GM19452 (cell line): ENCODE measurements around the gene TBC1D5.
"Not testable (repeated sequence)": the region's sequence is repeated elsewhere in the genome, so short reads cannot be mapped to it uniquely, and the experiment has no call there.

Source experiments
- ATAC-seq: cut with Tn5 transposase; IDR thresholded peaks from one replicate; pipeline ENCODE4 v1.9.1; 2021; ENCODE audit not compliant: unreplicated experiment

TBC1D5 gene

DNA sequence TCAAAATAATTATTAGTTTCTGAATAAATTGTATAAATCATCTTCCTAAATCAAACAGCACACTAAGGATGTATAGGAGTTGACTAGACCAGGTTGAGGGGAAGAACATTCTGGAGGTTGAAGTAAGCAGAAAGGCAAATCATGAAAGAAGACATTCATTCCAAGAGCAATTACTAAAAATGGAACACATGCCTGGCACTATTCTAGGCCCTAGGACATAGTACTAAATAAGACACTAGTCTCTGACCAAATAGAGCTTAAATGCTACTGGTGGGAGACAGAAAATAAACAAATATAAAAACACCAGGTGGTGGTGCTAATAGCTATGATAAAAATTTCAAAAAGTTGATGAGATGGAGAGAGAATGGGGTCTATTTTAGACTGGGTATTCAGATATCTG is 190.1 kb downstream of the TBC1D5 start:
- no peak for ATAC-seq

DNA sequence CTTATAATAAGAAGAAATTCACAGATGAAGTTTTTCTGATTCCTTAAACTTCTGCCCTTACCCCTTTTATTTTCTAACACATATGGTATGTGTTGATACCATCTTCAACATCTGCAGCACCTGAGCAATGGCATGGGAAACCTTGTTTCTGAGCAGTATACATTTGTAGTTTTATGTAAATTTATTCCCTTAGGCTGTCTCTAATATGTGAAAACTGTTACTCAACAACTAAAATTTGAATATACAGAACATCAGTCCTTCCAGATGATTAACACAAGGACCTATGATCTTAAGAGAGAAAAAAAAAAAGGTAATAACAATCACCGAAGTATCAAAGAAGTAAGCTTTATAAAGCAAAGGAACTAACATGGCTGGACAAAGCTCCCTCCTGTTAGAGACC is 190.5 kb downstream of the TBC1D5 start:
- no peak for ATAC-seq

DNA sequence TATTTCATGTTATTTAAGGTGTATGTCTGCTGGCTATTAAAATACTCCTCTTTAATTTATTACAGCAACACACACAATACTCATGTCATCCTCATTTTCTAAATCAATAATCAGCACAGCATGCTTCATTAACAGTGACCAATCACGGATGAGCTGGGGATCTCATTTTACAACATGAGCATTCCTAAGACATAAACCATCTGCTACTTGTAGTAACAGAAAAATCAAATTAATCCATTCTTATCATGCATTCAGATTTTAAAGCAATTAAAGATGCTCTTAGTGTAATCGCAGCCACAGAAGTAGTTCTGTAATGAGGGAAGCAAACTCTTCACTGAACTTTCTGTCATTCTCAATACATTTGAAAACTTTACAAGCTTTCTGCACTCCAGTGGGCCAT is 191.1 kb downstream of the TBC1D5 start:
- no peak for ATAC-seq

DNA sequence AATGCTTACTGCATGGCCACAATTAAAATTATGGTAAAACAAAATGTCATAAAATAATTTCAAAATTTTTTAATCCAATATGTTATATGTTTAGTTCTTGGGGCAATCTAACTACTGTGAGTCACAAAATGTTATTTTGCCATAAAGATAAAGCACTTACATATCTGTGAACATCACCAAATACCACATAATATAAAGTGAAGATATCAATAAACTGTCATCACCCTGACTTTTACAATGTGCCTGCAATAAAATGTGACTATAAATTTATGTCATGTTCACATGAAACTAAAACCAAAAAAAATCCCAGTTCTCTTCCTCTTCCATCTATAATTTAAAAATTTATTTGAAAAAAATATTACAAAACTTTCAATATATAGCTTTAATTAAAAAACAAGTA is 191.8 kb downstream of the TBC1D5 start:
- no peak for ATAC-seq

DNA sequence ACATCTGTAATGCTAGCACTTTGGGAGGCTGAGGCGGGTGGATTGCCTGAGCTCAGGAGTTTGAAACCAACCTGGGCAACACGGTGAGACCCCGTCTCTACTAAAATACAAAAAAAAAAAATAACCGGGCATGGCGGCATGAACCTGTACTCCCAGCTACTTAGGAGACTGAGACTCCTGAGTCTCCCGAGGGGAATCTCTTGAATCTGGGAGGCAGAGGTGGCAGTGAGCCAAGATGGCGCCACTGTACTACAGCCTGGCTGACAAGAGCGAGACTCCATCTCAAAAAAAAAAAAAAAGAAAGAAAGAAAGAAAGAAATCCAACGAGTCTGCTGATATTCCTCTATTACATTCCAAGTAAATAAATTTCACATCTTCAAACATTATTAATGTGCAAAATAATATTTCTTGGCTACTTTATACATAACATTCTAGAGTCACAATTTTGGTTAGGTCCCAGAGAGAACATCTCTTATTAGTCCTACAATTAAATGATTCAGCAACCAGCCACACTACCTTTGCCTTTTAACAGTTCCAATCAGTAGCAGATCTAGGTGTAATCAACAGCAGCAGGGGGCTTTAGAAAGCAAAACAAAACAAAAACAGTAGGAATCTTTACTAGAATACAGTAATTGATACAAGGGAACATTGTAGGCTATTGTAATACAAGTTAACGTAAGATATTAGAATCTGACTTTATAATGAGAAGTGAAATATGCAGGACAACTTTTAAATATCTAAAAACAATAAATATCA is 195.8 kb downstream of the TBC1D5 start:
- ATAC-seq: no peak

DNA sequence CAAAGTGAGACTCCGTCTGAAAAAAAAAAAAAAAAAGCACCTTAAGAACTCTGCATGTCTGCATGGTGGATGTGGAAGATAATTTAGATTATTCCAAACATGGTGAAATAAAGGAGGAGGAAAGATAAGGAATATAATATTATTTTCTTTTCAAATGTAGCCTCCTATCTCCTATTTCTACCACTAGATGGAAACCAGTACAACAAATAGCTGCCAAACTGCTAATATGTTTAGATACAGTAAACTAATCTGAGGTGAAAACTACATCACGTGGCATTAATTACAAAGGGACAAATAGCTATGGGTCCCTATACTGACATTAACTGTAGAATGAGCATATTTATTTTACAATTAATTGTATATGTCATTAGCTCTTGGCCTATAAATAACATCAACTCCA is 197.8 kb downstream of the TBC1D5 start:
- no peak for ATAC-seq

DNA sequence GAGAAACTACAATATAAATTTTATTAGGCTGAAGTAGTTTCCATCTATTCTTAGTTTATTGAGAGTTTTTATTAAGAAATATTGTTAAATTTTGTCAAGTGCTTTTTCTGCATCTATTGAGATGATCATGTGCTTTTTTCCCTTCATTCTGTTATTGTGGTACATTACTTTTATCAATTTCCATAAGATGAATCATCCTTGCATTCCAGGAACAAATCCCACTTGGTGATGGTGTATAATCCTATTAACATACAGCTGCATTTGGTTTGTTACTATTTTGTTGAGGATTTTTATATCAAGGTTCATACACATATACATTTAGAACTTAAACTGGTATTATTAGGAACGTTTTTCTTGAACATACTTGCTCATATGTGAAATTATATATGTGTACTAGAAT is 199.8 kb downstream of the TBC1D5 start:
- no peak for ATAC-seq

DNA sequence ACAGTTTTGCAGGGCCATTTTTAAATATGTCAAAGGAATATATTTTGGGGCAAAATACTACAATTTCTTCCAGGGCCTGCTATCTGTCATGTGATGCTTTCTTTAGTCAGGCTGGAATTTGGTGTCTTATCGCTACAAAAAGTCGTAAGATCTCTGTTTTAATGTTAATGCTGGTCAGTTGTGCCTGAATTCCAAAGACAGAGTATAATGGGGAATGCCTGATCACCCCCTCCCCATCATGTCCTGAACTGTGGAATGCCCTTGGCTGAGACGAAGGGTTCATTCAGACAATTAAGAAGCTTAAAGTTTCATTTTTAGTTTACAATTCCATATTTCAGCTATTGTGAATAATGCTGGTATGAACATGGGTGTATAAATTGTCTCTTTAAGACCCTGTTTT is 203.0 kb downstream of the TBC1D5 start:
- ATAC-seq: no peak

DNA sequence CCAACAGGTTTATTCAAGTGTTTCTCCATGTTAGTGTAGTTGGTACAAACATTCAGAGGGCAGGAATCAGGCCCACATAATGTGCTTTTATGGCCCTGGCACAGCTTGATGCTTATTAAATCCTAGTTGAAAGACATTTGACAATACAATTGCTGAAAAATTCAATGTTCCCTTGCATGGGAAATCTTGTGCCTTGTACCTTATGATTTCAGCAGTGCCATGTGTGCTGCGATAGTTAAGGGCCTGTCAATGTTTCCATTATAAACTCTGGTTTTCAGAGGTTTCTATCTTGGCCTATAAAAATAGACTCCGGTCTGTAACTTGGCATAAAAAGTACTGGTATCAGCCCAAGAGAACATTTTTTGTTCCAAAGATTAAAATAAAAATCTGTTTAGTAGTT is 207.2 kb downstream of the TBC1D5 start:
- no peak for ATAC-seq

DNA sequence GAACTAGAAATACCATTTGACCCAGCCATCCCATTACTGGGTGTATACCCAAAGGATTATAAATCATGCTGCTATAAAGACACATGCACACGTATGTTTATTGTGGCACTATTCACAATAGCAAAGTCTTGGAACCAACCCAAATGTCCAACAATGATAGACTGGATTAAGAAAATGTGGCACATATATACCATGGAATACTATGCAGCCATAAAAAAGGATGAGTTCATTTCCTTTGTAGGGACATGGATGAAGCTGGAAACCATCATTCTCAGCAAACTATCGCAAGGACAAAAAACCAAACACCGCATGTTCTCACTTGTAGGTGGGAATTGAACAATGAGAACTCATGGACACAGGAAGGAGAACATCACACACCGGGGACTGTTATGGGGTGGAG is 210.0 kb downstream of the TBC1D5 start:
- ATAC-seq: not testable (repeated sequence)

DNA sequence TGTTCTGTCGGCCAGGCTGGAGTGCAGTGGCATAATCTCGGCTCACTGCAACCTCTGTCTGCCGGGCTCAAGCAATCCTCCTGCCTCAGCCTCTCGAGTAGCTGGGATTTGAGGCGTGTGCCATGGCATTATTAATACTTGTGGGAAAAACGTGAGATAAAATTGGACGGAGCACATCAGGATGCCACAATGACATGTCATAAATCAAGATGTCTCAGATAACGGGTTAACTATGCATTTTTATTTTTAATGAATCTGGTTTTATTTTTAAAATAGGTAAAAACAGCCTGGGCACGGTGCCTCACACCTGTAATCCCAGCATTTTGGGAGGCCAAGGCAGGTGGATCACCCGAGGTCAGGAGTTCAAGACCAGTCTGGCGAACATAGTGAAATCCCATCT is 212.8 kb downstream of the TBC1D5 start:
- ATAC-seq: no peak

DNA sequence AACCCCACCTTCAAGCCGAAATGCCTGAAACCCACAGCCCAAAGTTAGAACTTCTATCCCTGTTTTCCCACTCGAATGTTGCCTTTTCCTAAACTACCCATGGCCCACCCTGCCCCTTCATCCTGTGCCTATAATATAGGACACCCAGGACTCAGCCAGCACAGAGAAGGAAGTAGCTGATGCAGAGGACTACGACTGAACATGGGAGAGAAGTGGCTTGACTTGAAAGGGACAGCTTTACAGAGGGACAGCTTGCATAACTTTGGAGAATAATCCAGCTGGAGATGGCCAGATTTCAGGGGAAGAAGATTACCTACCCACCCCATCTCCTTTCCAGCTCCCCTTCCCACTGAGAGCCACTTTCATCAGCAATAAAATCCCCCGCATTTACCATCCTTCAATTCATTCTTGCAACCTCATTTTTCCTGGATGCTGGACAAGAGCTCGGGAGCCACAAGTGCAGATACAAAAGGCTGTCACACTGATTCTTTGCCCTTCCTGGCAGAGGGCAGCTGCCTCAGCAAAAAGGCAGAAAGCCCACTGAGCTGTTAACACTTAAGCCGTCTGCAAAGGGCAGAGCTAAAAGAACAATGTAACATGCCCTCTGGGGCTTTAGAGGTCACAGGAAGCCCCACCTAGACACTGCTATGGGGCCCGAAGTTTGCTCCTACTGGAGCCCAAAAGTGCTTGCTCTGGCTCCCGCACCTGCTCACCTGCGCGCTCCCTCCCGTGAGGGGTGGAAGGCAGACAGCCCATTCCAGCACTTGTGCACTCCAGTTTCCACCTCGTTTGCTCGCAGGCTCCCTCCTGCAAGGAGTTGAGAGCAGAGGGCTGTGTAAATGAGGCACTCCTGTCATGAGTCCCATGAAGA is 224.0 kb downstream of the TBC1D5 start:
- ATAC-seq: no peak

DNA sequence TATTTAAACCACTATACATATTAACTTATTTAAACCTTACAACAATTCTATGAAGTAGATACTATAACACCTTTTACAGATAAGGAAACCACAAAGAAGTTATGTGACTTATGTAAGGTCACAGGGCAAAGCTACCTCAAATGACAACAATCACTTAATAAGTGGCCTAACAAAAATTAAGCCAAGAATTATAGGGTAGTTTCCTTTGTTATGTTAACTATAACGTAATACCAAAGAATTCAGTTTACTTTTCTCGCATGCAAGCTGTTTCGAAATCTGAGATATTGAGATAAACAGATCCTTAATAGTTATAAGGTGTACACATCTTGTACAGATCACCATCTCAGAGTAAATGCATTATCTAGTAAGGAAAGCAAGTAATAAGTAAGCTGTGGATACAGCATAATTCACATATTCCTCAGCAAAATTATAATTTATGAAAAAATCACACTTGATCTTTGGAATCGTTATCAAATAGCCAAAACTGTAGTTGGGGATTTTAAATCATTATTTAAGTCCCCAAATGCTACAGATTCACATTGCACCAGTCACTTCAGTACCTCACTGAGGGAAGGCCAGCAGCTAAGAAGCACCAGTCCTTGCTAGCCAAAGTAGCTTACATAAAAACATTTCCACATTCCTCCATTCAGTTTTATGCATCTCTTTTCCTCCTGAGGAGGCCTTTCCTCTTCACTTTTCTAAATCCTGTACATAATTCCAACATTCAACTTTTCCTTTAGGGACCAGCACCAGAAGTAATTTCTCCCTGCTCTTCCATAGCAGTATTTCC is 226.8 kb downstream of the TBC1D5 start:
- ATAC-seq: no peak

DNA sequence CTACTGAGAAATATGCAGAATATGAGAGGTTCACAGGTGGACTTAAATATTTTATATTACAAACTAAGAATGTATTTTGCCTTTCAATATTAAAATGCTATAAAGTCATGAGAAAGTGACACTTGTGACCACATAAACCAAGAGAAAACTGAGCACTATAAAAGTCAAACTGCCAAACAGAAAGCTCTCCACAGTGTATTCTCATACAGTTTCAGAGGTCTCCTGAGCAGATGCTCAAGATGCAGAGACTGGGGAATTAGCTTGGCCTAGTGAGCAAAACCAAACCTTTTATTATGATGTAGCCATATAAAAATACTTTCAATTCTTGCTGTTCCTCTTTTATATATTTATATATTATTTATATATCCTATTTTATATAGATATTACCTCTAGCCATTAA is 227.8 kb downstream of the TBC1D5 start:
- ATAC-seq: no peak

DNA sequence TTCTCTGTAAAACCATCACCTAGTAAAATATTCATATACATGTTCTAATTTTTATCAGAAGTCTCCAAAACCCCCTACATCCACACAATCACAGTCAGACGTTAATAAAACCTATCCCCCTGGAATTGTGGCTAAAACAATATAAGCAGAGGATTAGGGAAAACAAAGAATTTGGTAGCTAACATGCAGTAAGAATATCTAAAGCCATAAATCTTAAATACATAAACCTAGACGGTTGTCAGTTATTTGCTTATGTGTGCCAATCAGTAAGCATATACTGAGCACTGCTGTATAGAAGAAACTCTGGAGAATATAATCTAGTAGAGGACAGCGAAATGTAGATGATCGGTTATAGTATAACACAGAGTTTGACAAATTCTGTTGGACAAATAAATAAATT is 232.2 kb downstream of the TBC1D5 start:
- no peak for ATAC-seq

DNA sequence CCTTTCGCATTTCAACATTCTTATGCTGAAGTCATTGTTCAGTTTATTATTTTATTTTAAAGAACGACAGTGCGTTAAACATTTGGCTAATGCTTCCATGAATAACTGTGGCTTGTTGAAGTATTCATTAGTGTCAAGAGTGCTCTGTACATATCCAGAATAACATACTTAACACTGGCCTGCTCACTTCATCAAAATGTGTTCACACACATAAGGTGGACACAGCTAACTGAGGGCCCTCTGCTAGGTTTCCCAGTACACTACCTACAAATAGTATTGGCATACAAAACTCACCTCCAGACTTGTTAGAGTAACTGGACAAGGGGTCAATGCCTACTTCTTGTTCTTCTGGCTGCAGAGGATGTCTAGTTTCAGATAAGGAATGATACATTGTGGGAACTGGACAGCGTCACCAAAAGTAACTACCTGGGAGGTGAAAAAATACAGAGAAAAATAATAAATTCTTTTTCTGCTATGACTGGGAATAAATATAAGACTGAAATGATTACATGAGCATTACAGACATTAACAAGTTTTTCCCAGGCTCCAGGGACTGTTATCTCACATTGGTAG is 234.2 kb downstream of the TBC1D5 start:
- no peak for ATAC-seq

DNA sequence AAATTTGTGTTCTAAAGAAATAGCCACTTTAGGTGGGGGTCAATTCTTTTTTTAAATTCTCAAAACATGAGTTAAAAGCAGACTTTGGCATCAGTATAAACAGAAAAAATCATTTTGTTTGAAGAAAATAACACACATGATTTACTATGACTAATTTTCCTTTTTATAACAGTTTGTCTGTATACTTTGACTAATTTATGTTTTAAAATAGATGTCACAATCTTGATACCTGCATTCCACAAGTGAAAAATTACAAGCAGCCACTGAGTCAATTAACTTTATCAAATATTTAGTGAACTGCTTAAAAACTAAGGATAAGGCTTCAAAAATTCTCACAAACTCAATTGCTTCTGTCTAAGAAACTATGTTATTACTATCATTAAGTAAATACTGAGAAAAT is 235.0 kb downstream of the TBC1D5 start:
- ATAC-seq: no peak

DNA sequence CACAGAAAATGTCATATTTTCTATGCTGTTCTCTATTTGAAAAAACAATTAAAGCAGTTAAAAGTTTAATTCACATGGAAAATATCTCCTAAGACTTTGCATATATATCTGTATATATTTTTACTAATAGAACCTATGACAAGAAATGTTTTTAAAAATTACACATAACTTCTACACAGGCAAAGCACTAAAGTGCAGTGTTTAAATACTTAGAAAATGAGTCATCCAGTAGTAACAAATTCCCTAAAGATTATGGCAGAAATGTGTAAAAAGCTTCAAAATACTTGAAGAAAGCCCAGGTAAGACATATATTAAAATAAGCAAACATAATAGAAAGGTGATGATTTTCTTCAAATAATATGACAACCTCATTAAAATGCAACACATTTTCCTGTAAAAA is 236.6 kb downstream of the TBC1D5 start:
- ATAC-seq: no peak

DNA sequence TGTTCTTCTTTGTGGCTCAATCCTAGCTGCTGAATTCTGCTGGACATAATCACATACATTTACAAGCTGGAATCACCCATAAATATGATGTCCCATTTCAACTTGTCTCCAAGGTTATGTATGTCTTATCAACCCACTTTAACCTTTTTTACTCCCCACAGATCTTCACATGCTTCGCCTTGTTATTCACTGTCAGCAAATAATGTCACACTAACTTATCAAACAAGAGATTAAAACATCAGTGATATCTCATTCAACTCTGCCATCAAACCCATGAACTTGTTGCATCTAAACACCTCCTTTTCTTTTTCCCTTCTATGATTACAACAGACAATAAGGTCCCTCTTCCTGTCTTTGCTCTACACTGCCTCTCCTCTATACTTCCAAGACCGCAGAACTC is 240.7 kb downstream of the TBC1D5 start:
- ATAC-seq: no peak

DNA sequence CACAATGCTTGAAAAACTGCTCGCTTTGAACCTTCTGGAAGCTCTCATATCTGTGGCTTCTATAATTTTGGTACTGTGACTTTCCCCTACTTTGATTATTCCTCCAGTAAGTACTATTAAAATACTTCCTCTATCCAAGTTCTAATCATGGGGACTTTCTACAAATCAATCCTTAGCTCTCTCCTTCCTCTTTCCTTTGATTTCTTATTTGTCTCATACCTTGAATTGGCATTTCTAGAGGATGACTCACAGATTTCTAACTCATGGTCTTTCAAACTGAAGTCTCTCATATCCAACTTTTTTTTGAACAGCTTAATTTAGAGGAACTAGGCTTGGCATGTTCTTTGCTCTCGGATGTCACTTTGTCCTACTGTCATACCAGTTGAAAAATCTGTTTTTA is 241.8 kb downstream of the TBC1D5 start:
- no peak for ATAC-seq

DNA sequence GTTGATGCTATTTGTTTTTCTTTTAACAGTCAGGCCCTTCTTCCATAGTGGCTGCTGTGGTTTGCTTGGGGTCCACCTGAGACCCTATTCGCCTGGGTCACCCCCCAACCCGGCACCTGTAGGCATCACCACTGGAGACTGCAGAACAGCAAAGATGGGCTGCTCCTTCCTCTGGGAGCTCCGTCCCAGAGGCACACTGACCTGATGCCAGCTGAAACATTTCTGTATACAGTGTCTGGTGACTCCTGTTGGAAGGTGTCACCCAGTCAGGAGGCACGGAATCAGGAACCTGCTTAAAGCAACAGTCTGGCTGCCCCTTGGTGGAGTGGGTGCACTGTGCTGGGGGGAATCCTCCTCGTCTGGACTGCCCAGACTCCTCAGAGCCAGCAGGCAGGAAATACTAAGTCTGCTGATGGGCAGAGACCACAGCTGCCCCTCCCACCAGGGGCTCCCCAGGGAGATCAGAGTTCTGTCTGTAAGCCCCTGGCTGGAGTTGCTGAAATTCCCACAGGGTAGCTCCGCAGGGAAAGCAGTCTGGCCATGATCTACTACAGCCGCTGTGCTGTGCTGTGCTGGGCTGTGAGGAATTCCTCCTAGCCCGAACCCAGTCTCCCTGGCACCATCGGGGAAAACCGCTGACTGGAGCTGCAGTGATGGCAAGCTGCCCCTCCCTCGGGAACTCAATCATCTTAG is 248.2 kb downstream of the TBC1D5 start:
- no peak for ATAC-seq
